HEK293 (cell line): ENCODE results near the gene RASAL2.

Source experiments
- CTCF ChIA-PET: fragments of 350-600 bp; formaldehyde crosslinking; extraction: SDS; loops from one replicate; lab custom pipeline; 2021; ENCODE audit warnings: antibody characterized with exemption; lab: Yijun Ruan, JAX
- POLR2A ChIA-PET: fragments of 300-600 bp; formaldehyde crosslinking; extraction: SDS; loops from one replicate; lab custom pipeline; 2020; ENCODE audit warnings: antibody characterized with exemption, inconsistent platforms; lab: Yijun Ruan, JAX
- H3K27ac ChIP-seq: fragments of 200-500 bp; sonication (Bioruptor generic); 2 replicates; pipeline ENCODE4 v1.5.1; 2014; ENCODE audit warnings: low read depth, low read length, control low read depth, inconsistent platforms; ENCODE audit errors: extremely low read depth
- H3K36me3 ChIP-seq, 2 experiments: fragments of 200-500 bp in 1 of 2; sonication (Bioruptor generic) in 1 of 2; 1 replicate in 1 of 2; 2 replicates in 1 of 2; pipeline ENCODE4 v1.5.1; 2014 to 2017; ENCODE audit warnings: inconsistent platforms in 2 of 2, low read length in 2 of 2; ENCODE audit not compliant: control insufficient read depth in 2 of 2, insufficient read depth in 1 of 2
- H3K4me1 ChIP-seq: fragments of 200-500 bp; sonication (Bioruptor generic); 2 replicates; pipeline ENCODE4 v1.5.1; 2014; ENCODE audit warnings: mild to moderate bottlenecking, low read length, inconsistent platforms; ENCODE audit not compliant: control insufficient read depth, insufficient read depth
- H3K4me3 ChIP-seq: 2 replicates; pipeline ENCODE4 v1.5.1; 2011; ENCODE audit warnings: low read depth, mild to moderate bottlenecking, control low read depth, low read length, moderate library complexity
- H3K9me3 ChIP-seq: fragments of 200-500 bp; sonication (Bioruptor generic); 2 replicates; pipeline ENCODE4 v1.5.1; 2014; ENCODE audit warnings: low read depth, low read length, inconsistent platforms; ENCODE audit not compliant: control insufficient read depth, insufficient read depth
- ELK4 ChIP-seq: IDR thresholded peaks from 2 replicates; pipeline ENCODE4 v1.6.1; 2011; ENCODE audit warnings: mild to moderate bottlenecking, low read depth, low read length, borderline replicate concordance
- GLI2 ChIP-seq: fragments of 450-650 bp; formaldehyde crosslinking; IDR thresholded peaks from 2 replicates; pipeline ENCODE4; 2017; ENCODE audit warnings: missing biosample characterization, missing genetic modification characterization, low read depth, borderline replicate concordance
- KLF16 ChIP-seq: fragments of 450-650 bp; formaldehyde crosslinking; IDR thresholded peaks from 2 replicates; pipeline ENCODE4 v1.5.1; 2017; ENCODE audit warnings: missing biosample characterization, missing genetic modification characterization
- MZF1 ChIP-seq: fragments of 450-650 bp; formaldehyde crosslinking; IDR thresholded peaks from 2 replicates; pipeline ENCODE4 v1.5.1; 2017; ENCODE audit warnings: missing biosample characterization, missing genetic modification characterization, borderline replicate concordance
- PATZ1 ChIP-seq: fragments of 450-650 bp; formaldehyde crosslinking; IDR thresholded peaks from 2 replicates; pipeline ENCODE4 v1.5.1; 2016; ENCODE audit warnings: missing biosample characterization, missing genetic modification characterization
- PRDM2 ChIP-seq: fragments of 450-650 bp; formaldehyde crosslinking; IDR thresholded peaks from 2 replicates; pipeline ENCODE4 v1.5.1; 2016; ENCODE audit warnings: missing biosample characterization, missing genetic modification characterization, borderline replicate concordance
- SP2 ChIP-seq: fragments of 450-650 bp; formaldehyde crosslinking; IDR thresholded peaks from 2 replicates; pipeline ENCODE4 v1.5.1; 2016; ENCODE audit warnings: missing biosample characterization, missing genetic modification characterization
- ZBTB21 ChIP-seq: fragments of 450-650 bp; formaldehyde crosslinking; IDR thresholded peaks from 2 replicates; pipeline ENCODE4 v1.5.1; 2017; ENCODE audit warnings: missing biosample characterization, missing genetic modification characterization
- ZFP41 ChIP-seq: fragments of 450-650 bp; formaldehyde crosslinking; IDR thresholded peaks from 2 replicates; pipeline ENCODE4 v1.5.1; 2016; ENCODE audit warnings: missing biosample characterization, missing genetic modification characterization, borderline replicate concordance
- ZNF112 ChIP-seq: fragments of 450-650 bp; formaldehyde crosslinking; IDR thresholded peaks from 2 replicates; pipeline ENCODE4 v1.5.0; 2017; ENCODE audit warnings: missing biosample characterization, missing genetic modification characterization
- ZNF18 ChIP-seq: fragments of 450-650 bp; formaldehyde crosslinking; IDR thresholded peaks from 2 replicates; pipeline ENCODE4 v1.5.1; 2016; ENCODE audit warnings: missing biosample characterization, missing genetic modification characterization
- ZNF26 ChIP-seq: fragments of 450-650 bp; formaldehyde crosslinking; IDR thresholded peaks from 2 replicates; pipeline ENCODE4 v1.5.1; 2016; ENCODE audit warnings: missing biosample characterization, missing genetic modification characterization
- ZNF416 ChIP-seq: fragments of 450-650 bp; formaldehyde crosslinking; IDR thresholded peaks from 2 replicates; pipeline ENCODE4 v1.5.1; 2016; ENCODE audit warnings: missing biosample characterization, missing genetic modification characterization
- ZNF555 ChIP-seq: fragments of 450-650 bp; formaldehyde crosslinking; conservative IDR thresholded peaks from 2 replicates; pipeline ENCODE4 v1.5.1; 2017; ENCODE audit warnings: missing biosample characterization, mild to moderate bottlenecking, missing genetic modification characterization, inconsistent platforms
- ZNF701 ChIP-seq: fragments of 450-650 bp; formaldehyde crosslinking; IDR thresholded peaks from 2 replicates; pipeline ENCODE4 v1.5.1; 2016; ENCODE audit warnings: missing biosample characterization, missing genetic modification characterization
- ZNF785 ChIP-seq: fragments of 450-650 bp; formaldehyde crosslinking; IDR thresholded peaks from 2 replicates; pipeline ENCODE4 v1.5.1; 2016; ENCODE audit warnings: missing biosample characterization, missing genetic modification characterization

The RASAL2 gene

GRCh38 chr1:178491721-178492120 is 397.8 kb downstream of the RASAL2 start (continued):
- TF ChIP-seq ELK4 (no peak), ZNF555 (tag by site-specific recombination) (no peak), GLI2 (tag by site-specific recombination) (no peak), PATZ1 (no peak), ZNF18 (tag by site-specific recombination) (no peak), SP2 (tag by site-specific recombination) (no peak)
- TF ChIP-seq, all 188 proteins: peak for 0

GRCh38 chr1:178492341-178492740 is 398.4 kb downstream of the RASAL2 start:
- no peaks in the 10 kb centered on the region for H3K36me3 ChIP-seq
- no peak overlapping the region for H3K27ac ChIP-seq
- POLR2A ChIA-PET, result no interaction called here
- no peaks in the 10 kb centered on the region for H3K4me1 ChIP-seq
- TF ChIP-seq ZBTB21 (tag by site-specific recombination) (no peak), ZNF785 (tag by site-specific recombination) (no peak), ZNF112 (tag by site-specific recombination) (no peak)
- no peaks in the 10 kb centered on the region for H3K9me3 ChIP-seq
- H3K4me3 ChIP-seq, result no peak overlapping the region
- CTCF ChIA-PET, result interaction anchor here (0.6 to 4.0 kb wide), 3 partner anchors 9 to 712 kb away, joined by 3 to 31 read pairs (median 3); no protein-coding TSS in a partner anchor

- CTCF ChIA-PET, result interaction anchor here (4.0 kb wide), 1 partner anchor 8 kb away, joined by 31 read pairs; no protein-coding TSS in a partner anchor
- Histone ChIP-seq H3K9me3 (no peaks in the 10 kb centered on the region), H3K4me3 (no peak overlapping the region), H3K36me3 (no peaks in the 10 kb centered on the region), H3K4me1 (no peaks in the 10 kb centered on the region), H3K27ac (no peak overlapping the region)
- TF ChIP-seq ZNF26 (tag by site-specific recombination) (no peak), ZNF701 (tag by site-specific recombination) (no peak), PRDM2 (tag by site-specific recombination) (no peak), KLF16 (tag by site-specific recombination) (no peak), MZF1 (no peak), ZNF416 (tag by site-specific recombination) (no peak), ZFP41 (tag by site-specific recombination) (no peak)
- POLR2A ChIA-PET, result no interaction called here
Measured at GRCh38 chr1:178493301-178493741, 399.4 kb downstream of the RASAL2 start.
